AG10803 (cell line): Measurements from ENCODE around the gene RABGGTA.

Experiments
- DNase-seq: peaks from one replicate; pipeline ENCODE4 v3.0.0; 2010; ENCODE audit warnings: low read depth
- H3K4me3 ChIP-seq: 2 replicates; pipeline ENCODE4 v1.5.1; 2011; ENCODE audit warnings: mild to moderate bottlenecking, low read length, control low read depth
- TF ChIP-seq, protein P1 (sequence below): conservative IDR thresholded peaks from 2 replicates; pipeline ENCODE4 v1.5.1; 2011; ENCODE audit warnings: mild to moderate bottlenecking, low read length, control low read depth, inconsistent platforms

RABGGTA gene

DNA sequence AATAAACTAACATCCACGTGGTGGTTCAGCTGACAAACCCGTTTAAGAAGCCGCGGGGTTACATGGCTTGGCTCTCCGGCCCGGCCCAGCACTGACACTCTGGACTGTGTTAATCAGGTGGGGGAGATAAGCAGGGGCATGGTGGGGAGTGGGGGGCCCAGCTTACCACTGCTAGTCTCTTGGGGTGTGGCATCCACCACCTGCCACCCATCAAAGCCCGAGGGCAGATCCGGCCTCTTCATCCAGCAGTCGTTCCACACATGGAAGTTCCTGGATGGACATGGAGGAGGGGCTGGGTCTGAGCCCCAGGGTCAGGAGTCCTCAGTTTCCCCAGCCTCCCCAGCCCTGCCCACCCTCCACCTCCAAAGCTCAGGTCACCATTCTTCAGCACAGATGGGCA is 13.3 kb downstream of the RABGGTA start:
- DNase-seq = no peak
- TF ChIP-seq, protein P1, sequence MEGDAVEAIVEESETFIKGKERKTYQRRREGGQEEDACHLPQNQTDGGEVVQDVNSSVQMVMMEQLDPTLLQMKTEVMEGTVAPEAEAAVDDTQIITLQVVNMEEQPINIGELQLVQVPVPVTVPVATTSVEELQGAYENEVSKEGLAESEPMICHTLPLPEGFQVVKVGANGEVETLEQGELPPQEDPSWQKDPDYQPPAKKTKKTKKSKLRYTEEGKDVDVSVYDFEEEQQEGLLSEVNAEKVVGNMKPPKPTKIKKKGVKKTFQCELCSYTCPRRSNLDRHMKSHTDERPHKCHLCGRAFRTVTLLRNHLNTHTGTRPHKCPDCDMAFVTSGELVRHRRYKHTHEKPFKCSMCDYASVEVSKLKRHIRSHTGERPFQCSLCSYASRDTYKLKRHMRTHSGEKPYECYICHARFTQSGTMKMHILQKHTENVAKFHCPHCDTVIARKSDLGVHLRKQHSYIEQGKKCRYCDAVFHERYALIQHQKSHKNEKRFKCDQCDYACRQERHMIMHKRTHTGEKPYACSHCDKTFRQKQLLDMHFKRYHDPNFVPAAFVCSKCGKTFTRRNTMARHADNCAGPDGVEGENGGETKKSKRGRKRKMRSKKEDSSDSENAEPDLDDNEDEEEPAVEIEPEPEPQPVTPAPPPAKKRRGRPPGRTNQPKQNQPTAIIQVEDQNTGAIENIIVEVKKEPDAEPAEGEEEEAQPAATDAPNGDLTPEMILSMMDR = no peak
- no peak overlapping the region for H3K4me3 ChIP-seq

DNA sequence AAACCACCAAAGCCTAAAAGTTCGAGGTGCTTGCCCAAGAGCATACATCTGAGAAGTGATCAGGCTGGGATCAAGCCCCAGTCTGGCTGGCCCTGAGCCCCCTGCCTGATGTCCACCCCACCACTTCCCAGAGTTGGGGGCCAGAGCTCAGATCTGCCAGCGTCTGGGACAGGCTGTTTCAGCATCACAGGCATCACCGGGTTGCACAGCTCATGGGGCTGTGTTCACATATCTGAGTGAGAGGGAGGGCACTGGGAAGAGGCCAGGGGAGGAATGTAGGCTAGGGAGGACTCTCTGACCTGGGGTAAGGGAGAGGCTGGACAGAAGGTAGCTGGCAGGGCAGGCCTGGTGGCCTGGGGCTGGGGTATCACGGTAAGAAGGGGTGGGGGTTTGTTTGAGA is 14.4 kb downstream of the RABGGTA start:
- TF ChIP-seq, protein P1 = no peak
- DNase-seq = no peak

DNA sequence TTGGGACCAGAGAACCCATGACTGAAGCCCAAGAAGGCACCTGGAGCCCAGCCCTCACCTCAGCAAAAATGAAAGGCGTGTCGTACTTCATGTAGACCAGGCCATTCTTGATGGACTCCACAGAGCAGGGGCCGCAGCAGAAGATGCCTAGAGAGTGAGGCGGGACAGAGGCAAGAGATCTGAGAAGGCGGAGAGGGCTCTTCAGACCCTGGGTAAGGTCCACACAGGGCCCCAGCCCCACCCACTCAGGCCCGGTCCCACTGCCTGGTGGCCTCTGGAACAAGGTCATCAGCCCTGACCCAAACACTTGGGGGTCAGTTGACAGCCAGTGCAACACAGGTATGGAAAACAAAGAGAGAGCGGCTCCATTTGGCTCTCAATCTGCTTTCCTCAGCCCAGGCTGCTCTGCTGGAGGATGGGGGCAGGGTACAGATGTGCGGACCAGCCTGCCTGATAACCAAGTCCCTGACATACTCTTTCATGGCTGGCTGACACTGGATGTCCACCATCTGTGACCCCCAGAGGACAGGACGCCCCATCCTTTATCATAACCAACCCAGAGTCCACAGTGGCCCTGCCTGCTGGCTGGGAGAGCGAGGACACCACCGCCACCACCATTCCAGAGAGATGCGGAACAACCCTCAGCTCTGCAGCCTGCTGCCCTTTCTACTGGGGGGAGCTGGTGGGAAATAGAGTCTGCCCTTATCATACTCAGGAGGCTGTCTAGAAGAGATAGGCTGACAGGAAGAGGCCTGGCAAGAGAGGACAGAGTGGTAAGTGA is 15.3 kb downstream of the RABGGTA start:
- H3K4me3 ChIP-seq = no peak overlapping the region
- no peak for DNase-seq
- TF ChIP-seq, protein P1 = no peak

More for the DNA sequence above, 14.4 kb downstream of the RABGGTA start:
- no peak overlapping the region for H3K4me3 ChIP-seq

DNA sequence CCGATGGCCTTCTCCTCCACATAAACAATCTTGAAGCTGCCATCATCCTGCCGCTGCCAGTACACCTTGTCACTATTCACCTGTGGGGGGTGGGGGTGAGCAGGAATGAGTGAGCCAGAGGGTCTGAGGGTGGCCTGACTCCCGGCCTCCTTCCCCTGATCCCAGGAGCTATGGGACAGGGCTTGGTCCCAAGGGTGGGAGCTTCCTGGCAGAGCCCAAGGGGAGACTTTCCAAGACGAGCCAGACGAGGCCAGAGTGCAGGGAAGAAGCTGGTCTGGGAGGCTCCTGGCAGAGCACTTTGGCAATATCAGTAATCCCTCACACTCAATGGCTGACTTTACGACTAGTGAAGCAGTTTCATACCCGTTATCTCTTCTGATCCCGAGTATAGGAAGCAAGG is 16.0 kb downstream of the RABGGTA start:
- H3K4me3 ChIP-seq = no peak overlapping the region
- TF ChIP-seq, protein P1 = no peak
- DNase-seq = no peak

DNA sequence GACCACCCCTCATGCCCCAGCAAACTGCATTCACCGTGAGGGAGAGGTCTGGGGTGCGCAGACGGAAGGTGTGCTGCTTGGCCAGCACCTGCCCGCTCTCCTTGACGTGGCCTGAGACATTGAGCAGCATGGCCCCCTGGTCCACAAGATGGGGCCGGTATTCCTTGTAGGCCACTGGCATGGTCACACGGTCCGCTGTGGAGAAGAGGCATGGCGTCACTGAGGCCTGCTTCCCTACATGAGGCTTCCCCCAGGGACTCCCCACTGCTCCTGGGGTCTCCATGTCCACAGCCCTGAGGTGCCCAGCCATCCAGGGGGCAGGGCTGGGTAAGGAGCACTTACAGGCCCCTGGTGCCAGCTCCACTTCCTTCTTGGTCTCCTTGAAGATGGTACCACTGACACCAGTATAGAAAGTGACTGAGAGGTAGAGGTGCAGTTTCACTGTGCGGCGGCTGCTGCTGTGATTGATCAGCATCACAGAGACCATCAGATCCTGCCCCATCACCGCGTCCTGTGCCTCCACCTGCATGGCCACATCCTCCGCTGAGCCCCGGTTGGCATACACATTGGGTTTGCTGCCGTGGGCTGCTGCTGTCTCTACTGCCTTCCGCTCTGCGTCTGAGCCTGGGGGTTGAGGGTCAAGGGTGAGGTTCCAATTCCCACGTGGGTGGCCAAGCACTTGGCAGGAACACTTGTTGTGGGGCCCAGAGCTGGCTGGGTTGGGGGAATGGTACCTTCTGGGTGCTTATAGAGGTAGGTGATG is 16.6 kb downstream of the RABGGTA start:
- TF ChIP-seq, protein P1 = no peak
- DNase-seq = no peak

DNA sequence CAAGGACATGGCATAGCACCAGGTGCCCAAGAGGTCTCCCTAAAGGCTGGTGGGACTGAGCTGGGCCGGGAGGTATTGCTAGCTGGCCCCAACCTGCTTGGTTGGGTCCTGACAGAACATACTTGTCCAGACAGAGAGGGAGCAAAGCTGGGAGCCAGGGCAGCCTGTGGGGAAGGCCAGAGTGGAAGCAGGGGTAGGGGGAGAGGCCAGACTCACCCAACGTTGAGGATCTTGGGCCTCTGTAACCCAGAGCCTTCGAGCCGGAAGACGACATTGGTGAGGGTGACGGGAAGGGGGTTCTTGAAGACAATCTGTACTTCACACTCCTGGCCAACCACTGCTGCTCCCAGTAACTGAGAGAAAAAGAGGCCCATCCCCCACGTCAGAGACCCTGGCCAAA is 17.5 kb downstream of the RABGGTA start:
- DNase-seq = no peak
- TF ChIP-seq, protein P1 = no peak
- no peak overlapping the region for H3K4me3 ChIP-seq

More for the DNA sequence above, 16.6 kb downstream of the RABGGTA start:
- H3K4me3 ChIP-seq = no peak overlapping the region
